Tongue (tissue), 2 donors: Measurements from ENCODE around the gene LPIN1. TPM values are rescaled to one million over a fixed set of nuclear protein-coding genes. Genes with fewer than 3 reads are reported as not detected.
"Not testable (repeated sequence)": the region's sequence is repeated elsewhere in the genome, so short reads cannot be mapped to it uniquely, and the experiment has no call there.

Experiments
- DNase-seq: peaks from one replicate; pipeline ENCODE4 v3.0.0-alpha.2; 2015
- total RNA-seq: library from RNA; depleted of rRNA; stranded (reverse); fragments of >200 nt; gene quantifications from one replicate; pipeline ENCODE4 v1.2.3, GENCODE V29; 2014

The LPIN1 gene
- total RNA-seq, 1 donor from 2014 or later, result 37.4 TPM

DNA sequence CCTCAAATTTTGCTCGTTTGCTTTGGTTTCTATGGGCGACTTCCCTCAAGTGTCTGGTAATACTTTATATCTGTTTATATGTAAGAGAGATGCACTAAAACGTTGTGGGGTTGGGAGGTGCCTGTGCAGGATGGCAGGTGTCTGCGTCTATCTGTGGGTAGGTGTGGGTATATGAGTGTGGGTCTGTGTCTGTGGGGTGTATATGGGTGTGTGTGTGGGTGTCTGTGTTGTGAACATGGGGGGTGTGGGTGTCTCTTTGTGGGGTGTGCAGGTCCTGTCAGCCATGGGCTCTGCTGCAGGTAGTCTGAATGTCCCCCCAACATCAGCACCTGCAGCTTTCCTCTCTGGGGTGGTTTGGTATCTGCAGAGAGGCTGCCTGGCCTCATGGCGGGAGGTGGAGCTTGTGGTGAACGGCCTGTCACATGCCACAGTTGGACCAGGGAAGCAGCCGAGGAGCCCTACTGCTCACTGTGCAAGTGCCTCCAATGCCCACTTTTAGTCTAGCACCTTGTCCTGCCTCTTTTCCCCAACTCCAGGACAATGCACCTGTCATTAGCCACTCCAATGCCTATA, 90.3 kb downstream of the LPIN1 start:
- no peak for DNase-seq

DNA sequence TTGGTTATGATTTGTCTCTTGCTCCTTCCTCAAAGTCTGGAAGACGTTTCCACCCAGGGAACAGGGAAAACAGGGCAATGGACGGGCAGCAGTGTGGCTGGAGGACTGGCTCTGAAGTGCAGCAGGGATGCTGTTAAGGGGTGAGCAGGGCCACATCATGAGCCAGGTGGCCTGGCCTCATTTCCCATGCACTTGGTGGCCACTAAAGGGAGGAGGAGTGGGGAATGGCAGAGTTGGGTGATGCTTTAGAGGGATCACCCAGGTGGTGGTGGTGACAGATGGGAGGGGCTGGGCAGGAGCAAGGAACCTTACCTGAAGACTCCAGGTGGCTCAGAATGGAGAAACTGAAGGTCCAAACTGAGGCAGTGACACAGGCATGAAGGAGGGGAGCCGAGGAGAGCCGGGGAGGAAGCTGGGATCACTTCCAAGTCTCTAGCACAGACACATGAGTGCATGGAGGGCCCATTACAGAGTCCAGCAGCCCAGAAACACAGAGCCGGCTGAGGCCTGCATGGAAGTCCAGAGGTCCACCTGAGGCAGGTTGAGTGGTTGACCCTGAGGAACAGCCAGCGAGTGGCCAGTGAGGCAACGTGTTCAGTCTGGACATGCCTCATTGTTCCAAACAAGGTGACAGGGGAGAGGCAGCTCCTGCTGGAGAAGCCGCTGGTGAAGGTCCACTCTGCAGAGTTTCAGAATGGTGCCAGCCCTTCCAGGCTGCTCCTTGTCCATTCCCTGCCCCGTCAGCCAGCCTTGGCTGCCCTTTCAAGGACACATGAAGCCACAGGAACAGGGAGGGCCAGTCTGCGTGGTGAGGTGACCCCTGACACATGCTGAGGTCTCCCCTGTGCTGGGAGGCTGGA, 91.7 kb downstream of the LPIN1 start:
- DNase-seq, result no peak

DNA sequence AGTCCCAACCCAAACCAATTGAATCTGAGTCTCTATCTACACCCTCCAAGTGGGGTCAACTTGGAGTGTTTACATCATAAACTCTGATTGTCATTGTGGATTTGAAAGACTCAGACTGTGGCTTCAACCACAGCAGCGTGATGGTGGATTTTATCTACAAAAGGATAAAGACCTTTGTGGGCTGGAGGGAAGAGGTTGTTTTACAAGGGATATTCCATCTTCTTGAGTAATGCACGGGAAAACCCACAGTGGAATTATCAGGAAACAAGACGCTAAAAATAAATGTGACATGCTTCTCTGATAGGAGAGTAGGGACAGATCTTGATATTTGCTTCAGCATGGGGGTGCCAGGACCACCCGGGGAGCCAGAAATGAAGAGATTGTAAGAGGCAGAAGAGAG, 93.5 kb downstream of the LPIN1 start:
- DNase-seq, result no peak

DNA sequence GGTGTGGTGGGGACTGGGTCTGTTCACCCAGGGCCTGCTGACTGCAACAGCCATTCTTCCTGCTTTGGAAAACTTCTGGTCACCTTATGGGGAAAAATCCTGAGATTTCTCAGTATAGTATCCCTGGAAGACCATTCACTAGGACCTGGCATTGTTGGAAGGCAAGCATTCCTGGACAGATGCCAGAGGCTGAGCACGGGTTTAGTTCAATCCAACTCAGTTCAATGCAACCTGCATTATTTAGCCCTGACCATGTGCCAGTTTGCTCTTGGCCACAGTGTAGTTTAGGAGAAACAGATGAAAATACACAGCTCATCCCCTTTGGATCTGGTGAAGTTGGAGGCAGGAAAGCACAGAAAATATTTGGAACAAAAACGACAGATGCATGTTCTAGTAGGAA, 95.9 kb downstream of the LPIN1 start:
- DNase-seq, result peak; percentile 42

DNA sequence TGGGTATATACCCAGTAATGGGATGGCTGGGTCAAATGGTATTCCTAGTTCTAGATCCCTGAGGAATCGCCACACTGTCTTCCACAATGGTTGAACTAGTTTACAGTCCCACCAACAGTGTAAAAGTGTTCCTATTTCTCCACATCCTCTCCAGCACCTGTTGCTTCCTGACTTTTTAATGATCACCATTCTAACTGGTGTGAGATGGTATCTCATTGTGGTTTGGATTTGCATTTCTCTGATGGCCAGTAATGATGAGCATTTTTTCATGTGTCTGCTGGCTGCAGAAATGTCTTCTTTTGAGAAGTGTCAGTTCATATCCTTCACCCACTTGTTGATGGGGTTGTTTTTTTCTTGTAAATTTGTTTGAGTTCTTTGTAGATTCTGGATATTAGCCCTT, 98.4 kb downstream of the LPIN1 start:
- DNase-seq, result not testable (repeated sequence)

DNA sequence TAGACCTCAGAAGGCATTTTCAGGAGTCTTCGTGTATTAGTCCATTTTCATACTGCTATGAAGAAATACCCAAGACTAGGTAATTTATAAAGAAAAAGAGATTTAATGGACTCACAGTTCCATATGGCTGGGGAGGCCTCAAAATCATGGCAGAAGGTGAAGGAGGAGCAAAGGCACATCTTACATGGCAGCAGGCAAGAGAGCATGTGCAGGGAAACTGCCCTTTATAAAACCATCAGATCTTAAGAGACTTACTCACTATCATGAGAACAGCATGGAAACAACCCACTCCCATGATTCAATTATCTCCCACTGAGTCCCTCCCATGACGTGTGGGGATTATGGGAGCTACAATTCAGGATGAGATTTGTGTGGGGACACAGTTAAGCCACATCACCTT, 101.5 kb downstream of the LPIN1 start:
- not testable (repeated sequence) for DNase-seq

DNA sequence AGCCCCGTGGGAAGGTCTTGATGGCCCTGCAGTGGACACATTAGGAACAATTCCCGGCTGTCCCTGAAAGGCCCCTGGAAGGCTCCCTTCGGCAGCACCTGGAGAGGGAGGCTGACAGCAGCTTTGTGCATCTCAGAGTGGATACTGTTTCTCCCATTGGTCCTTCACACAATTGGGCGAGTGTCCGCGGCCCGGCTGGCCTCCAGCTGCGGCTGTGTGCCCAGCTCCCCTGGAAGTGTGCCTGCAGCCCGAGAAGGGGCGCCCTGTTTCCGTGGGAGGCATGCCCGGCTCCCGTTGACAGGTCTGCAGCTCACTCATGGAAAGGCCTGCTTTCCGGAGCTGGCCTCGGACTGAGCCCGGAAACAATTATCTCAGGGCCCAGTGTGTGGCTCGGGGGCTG, 103.7 kb downstream of the LPIN1 start:
- peak; percentile 33 for DNase-seq

DNA sequence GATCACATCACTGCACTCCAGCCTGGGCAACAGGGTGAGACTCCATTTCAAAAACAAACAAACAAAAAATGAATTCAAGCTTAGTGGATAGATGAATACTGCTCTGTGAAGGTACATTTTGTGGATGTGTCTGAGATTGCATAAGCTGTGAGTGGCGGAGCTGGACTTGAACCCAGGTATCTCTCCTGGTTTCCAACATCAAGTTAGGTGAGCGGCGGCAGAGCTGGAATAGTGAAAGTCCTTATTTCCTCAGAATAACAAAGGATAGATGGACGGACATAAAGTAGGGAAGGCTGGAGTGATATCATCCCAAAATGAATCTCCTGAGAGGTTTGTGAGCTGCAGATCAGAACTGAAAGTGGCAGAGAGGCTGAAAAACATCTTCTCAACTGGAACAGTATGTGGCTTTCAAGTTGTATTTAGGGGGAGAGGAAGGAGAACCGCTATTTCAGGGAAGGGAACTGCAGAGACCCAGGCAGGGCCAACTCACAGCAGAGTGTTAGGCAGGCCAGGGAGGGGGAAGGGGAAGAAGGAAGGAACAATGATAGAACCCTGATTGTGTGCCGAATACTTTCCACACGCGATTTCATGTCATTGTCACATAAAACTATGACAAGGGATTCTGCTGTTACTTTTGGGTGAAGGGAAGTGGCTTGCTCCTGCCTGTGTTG, 106.2 kb downstream of the LPIN1 start:
- DNase-seq, result no peak

DNA sequence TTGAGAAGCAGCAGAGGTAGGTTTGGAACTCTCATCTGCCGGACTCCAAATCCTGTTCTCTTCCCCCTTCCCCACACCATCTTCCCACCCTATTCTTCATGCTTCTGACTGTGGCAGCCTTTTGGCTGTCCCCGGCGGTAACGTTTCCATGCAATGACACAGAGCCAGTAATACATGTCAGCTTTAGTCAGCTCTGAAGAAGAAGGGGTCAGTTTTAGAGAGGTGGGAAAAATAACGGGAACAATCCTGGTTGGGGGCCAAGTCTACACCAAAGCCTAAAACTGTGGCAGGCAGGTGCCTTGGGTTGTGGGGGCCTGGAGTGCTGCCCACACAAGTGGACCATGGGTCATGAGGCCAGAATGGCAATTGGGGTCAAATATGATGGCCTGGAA, 106.8 kb downstream of the LPIN1 start:
- no peak for DNase-seq

DNA sequence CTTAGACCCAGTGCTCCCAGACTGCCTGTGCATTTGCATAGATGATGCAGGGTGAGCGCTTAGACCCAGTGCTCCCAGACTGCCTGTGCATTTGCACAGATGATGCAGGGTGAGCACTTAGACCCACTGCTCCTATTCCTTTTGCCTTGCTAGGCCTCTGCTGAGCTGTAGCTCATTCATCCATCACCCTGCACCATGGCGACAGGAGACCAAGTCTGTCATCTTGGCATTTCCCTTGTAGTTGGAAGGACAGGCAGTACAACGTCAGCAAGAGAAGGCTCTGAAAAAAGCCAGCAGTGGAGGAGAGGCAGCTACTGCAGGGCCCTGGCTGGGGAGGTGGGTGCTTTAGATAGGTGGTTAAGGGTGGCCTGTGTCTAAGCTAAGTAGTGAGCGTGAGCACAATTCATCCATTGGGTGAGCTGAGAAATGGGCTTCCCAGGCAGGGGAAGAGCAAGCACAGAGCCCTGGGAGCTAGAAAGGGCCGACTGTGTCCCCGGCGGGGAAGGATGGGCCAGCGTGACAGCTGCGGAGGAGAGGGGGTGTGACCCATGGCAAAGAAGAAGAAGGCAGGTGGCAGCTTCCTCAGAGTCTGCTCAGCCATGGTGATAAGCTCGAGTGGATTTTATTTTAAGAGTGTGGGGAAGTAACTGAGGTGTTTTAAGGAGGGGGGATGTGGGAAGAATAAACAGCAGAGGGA, 108.8 kb downstream of the LPIN1 start:
- peak; percentile 48 for DNase-seq

DNA sequence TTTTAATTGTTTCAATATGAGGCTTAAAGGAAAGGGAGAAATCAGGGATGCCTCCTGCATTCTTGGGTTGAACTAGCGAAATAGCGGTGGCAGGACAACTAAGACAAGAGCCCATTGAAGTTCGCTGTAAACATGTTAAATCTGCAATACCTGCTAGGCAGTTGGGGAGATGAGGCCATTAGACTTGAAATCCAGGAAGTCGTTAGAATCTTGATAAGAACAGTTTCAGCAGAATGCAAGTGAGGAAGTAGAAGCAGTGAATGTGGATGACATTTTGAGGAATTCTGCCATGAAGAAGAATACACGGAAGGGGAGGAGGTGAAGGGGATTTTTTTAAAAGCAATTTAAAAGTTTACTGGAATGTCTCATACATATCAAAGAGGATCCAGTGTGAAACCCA, 109.7 kb downstream of the LPIN1 start:
- DNase-seq, result no peak

DNA sequence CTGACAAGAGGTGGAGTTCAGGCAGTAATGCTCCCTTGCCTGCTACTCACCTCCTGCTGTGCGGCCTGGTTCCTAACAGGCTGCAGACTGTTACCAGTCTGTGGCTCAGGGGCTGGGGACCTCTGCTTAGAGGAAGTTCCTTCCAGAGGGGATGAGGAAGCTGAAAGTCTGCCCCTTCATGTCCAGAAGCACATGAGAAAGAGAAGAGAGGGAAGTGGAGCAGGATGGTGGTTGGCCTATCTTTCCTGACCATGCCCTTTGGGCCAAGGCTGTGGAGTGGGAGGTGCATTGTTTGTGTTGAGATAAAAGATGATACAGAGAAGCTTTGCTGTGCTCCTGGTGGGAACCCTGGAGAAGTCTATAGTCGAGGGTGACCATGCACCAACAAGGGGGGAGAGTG, 112.5 kb downstream of the LPIN1 start:
- no peak for DNase-seq

DNA sequence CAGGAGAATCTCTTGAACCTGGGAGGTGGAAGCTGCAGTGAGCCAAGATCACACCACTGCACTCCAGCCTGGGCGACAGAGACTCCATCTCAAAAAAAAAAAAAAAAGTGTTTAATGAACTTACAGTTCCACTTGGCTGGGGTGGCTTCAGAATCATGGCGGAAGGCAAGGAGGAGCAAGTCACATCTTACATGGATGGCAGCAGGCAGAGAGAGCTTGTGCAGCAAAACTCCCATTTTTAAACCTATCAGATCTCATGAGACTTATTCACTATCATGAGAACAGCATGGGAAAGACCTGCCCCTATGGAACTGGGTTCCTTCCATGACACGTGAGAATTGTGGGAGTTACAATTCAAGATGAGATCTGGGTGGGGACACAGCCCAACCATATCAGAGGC, 113.5 kb downstream of the LPIN1 start:
- not testable (repeated sequence) for DNase-seq

DNA sequence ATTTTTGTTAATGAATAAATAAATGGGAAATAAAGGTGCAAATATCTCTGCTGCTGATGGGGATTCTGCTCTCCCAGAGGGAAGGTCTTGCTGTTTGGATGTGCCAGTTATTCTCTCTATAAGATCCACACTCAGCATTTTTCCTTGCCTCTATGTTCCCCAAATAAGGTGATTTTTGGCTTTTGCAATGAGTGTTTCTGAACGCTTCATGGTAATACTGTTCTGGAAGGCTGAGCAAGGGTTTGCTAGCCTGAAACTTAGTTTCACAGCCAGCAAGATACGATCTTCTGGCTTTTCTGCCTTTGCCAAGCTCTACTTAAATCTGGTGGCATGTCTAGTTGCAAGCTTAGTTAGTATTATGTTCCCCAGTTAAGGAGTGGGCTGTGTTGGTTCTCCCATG, 114.6 kb downstream of the LPIN1 start:
- DNase-seq, result no peak

DNA sequence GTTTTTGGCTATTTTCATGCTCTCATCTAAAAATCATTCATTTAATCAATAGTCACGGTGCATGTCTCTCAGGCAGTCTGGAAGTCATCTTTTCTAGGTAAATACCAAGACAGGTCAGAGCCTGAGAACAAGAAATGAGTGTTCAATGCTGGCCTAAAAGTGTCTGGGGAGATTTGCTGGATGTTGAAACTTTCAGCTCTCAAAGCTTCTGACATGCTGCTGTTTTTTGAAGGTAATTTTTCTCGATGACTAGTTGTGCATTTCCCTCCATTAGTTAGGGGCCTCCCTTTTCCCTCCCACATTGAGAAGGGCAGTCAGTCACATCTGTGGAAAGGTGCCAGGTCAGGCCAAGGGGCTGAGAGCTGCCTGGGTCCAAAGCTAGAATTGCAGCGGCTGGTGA, 115.6 kb downstream of the LPIN1 start:
- no peak for DNase-seq

DNA sequence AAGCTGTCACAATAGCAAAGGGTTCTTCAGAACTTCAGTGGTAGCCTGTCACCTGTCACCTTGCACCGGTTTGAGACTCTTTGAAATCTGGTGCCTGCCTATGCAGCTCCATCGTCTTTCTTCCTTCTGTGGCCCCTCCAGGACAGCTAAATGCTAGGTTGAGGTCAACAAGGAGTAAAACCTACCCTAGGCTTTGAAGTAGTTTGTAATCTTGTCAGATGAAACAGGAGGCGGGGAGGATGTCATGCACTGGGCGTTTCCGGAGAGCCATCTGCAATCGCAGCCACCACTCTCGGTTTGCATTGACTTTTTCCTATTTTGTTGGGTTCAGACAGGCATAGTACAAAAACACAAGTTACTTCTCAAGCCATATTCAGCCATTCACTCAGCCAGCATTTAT, 116.7 kb downstream of the LPIN1 start:
- DNase-seq, result no peak

DNA sequence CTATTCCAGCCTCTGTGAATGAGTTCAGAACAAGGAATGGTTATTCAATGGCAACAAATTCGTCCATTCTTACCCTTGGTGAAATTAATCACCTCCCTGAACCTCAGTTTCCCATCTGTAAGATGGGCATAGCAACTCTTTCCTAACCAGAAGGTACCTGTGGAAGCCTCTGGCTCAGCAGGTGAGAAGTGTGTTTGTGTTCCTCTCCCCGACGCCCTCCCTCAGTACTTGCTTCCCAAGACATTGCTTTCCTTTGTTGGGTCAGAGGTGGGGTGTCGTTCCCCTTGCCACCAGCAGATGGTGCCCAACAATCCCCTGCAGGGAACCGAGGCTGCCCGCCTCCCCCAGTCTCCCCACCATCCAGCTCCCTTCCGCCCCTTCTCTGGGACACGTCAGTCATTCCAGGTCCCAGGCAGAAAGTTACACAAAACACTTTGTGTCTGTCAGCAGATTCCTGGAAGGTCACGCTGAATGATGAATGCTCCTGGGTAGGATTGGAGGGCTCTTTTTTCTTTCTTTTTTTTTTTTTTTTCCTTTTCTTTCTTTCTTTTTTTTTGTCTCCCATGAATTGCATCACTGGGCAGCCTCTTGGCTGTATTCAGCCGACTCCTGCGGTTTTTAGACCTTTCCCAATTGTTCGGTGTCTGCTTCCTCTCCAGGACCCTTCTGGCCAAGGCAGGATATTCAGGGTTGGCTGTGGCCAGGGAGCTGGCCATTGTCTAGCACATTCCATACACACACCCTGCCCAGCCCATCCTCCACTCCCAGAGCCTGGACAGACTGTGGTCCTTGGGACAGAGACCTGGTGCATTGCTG, 117.3 kb downstream of the LPIN1 start:
- peak; percentile 85 for DNase-seq

DNA sequence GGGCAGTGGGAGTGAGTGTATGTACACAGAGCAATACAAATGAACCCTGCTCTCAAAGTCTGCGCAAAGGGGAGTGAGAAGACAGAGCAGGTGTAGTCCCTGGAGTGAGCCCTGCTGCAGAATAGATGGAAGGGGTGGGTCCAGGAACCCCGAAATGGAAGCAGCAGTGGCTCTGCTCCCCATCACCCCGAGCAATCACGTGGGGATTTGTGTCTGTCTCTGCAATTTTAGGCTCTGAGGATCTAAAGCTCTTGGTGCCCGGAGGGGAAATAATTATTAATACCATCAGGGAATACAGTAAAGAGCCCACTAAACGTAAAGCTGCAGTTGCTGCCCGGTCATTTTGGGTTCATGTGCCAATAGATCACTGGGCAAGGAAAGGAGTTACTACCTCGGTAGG, 118.3 kb downstream of the LPIN1 start:
- DNase-seq, result no peak

DNA sequence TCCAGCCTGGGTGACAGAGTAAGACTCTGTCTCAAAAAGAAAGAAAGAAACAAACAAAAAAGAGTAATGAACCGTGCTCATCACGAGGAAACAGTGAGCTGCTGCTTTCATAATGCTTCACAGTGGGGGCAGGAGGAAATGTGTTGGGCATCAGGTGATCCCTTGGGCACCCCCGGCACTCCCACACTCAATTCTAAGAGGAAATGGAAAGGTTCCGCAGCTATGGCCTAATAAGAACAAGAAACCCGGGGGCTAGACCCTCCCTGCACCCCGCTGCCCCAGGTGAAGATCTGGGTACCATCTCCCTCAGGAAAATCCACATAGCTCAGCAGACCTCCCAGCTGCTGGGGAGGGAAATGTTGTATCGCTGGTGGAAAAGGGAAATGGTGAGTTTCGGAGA, 118.9 kb downstream of the LPIN1 start:
- DNase-seq, result no peak

DNA sequence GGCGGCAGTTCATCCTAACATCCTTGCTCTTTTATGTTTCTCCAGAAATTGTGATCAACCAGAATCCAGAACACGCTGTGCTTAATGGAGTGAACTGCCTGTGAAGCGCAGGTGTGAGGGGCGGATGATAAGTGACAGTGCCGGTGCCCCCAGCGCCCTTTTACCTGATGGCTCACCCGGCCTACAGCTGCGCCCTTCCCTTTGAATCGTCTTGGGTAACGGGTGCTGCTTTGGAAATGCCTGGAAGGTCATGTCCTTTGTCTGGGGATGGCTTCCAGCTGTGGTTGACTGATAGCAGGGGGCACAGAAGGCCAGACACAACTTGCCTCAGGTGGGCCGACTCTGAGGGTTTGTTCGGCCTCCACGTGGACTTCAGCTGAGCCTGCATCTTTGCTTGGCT, 119.4 kb downstream of the LPIN1 start:
- no peak for DNase-seq

DNA sequence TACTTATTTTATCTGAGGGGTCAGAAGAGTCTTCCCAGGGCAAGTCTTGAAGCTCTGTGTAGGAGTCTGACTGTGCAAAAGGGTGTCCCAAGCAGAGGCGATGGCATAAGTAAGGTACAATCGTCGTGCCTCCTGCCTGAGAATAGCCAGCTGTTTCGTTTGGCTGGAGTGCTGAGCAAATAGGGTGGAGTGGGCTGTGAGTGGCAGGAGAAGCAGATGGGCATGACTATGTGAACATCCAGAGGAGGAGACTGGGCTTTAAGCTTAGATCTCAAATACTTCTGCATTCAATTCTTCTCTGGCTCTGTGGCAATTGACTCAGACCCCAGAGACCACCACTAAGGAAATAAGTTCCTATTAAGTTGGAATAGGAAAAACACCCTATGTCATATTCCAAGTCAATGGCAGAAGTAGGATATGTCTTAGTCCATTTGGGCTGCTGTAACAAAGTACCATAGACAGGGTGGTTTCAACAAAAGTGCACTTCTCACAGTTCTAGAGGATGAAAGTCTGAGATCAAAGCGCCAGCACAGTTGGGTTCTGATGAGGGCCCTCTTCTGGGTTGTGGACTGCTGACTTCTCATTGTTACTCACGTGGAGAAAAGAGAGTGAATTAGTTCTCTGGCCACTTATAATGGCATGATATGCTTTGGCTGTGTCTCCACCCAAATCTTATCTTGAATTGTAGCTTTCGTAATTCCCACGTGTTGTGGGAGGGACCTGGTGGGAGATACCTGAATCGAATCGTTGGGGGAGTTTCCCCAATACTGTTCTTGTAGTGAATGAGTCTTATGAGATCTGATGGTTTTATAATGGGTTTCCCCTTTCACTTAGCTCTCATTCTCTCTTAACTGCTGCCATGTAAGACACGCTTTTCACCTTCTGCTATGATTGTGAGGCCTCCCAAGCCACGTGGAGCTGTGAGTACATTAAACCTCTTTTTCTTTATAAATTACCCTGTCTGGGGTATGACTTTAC, 120.2 kb downstream of the LPIN1 start:
- DNase-seq, result no peak
